HL-60/S4 treated with phorbol 12-myristate 13-acetate at 8.2 ng/mL for 4 days and 3 days (cell line): ENCODE data around the gene MARCHF5.
"Not testable (repeated sequence)": the region's sequence is repeated elsewhere in the genome, so short reads cannot be mapped to it uniquely, and the experiment has no call there.

Experiments used
- in situ Hi-C: fragments of 300-500 bp; cut with MboI; formaldehyde crosslinking; loops from 2 replicates; pipeline ENCODE4 v1.15.0; 2022; ENCODE audit warnings: low sequenced_read_pairs

Gene MARCHF5

GRCh38 chr10:92304061-92304460 is 13.1 kb downstream of the MARCHF5 start:
- in situ Hi-C loops: loop anchor here (25.0 kb wide), 1 partner anchor 217 kb away; no protein-coding TSS in a partner anchor

- in situ Hi-C loops: loop anchor here (25.0 kb wide), 1 partner anchor 218 kb away; no protein-coding TSS in a partner anchor
Measured at GRCh38 chr10:92305133-92306072, 14.4 kb downstream of the MARCHF5 start.

GRCh38 chr10:92309272-92309671 is 18.3 kb downstream of the MARCHF5 start:
- in situ Hi-C loops: loop anchor here (25.0 kb wide), 1 partner anchor 222 kb away; no protein-coding TSS in a partner anchor

GRCh38 chr10:92313750-92314149 is 22.8 kb downstream of the MARCHF5 start:
- in situ Hi-C loops: loop anchor here (25.0 kb wide), 1 partner anchor 226 kb away; no protein-coding TSS in a partner anchor

- in situ Hi-C loops: loop anchor here (25.0 kb wide), 1 partner anchor 229 kb away; no protein-coding TSS in a partner anchor
Measured at GRCh38 chr10:92316610-92317009, 25.6 kb downstream of the MARCHF5 start.

GRCh38 chr10:92323079-92323478 is 32.1 kb downstream of the MARCHF5 start:
- in situ Hi-C loops: loop anchor here (25.0 kb wide), 1 partner anchor 236 kb away; no protein-coding TSS in a partner anchor

- in situ Hi-C loops: no loop called here
Measured at GRCh38 chr10:92327445-92328433, 36.8 kb downstream of the MARCHF5 start.

GRCh38 chr10:92328993-92329392 is 38.0 kb downstream of the MARCHF5 start:
- in situ Hi-C loops: no loop called here

GRCh38 chr10:92329927-92330326 is 39.0 kb downstream of the MARCHF5 start:
- in situ Hi-C loops: not testable (repeated sequence)

GRCh38 chr10:92342796-92343195 is 51.8 kb downstream of the MARCHF5 start:
- in situ Hi-C loops: no loop called here

GRCh38 chr10:92345575-92345974 is 54.6 kb downstream of the MARCHF5 start:
- in situ Hi-C loops: not testable (repeated sequence)

- in situ Hi-C loops: not testable (repeated sequence)
Measured at GRCh38 chr10:92347035-92347676, 56.2 kb downstream of the MARCHF5 start.

- in situ Hi-C loops: no loop called here
Measured at GRCh38 chr10:92350411-92350810, 59.4 kb downstream of the MARCHF5 start.

- in situ Hi-C loops: no loop called here
Measured at GRCh38 chr10:92354587-92354986, 63.6 kb downstream of the MARCHF5 start.

- in situ Hi-C loops: no loop called here
Measured at GRCh38 chr10:92356041-92356440, 65.1 kb downstream of the MARCHF5 start.

GRCh38 chr10:92363498-92363897 is 72.5 kb downstream of the MARCHF5 start:
- in situ Hi-C loops: no loop called here

- in situ Hi-C loops: no loop called here
Measured at GRCh38 chr10:92366412-92367021, 75.5 kb downstream of the MARCHF5 start.

GRCh38 chr10:92377962-92378361 is 87.0 kb downstream of the MARCHF5 start:
- in situ Hi-C loops: no loop called here

- in situ Hi-C loops: no loop called here
Measured at GRCh38 chr10:92381543-92381954, 90.6 kb downstream of the MARCHF5 start.

GRCh38 chr10:92382631-92383030 is 91.7 kb downstream of the MARCHF5 start:
- in situ Hi-C loops: no loop called here
